Measurements from ENCODE around the gene AJM1. TPM values are rescaled to one million over a fixed set of nuclear protein-coding genes. Genes with fewer than 3 reads are reported as not detected.

AJM1 gene
- total RNA-seq, 1 donor from 2014 or later, result 1.1 TPM

DNA sequence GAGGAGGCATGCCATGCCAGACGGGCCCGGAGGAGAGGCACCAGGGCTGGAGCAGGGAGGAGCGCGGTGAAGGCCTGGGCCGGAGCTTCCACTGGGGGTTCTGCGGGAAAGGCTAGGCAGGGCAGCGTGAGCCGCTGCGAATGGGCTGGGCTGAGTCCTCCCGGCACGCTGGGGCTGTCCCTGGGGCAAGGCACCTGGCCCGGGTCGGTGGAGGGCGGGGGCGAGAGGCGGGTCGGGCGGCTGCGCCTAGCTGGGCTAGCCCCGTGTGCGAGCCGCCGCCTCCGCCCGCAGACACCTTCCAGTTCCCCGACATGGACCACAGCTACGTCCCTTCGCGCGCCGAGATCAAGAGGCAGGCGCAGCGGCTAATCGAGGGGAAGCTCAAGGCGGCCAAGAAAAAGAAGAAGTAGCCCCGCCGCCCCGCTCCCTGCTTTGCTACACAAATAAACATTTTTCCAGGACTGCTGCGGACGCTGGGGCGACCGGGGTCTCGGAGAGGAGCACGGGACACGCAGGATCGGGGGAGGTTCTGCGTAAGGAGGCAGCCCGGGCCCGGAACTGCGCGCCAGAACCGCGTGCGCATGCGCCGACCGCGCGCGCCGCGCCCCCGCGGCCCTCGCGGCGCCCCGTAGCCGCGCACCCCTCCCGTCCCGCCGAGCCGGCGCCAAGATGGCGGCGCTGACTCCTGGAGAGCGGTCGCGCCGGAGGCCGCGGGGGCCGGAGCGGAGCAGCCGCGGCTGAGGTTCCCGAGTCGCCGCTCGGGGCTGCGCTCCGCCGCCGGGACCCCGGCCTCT, 34.8 kb upstream of the AJM1 start, which contains the start of gene RABL6:
Gene RABL6 (plus strand): TSS at position 668 of the 794 bp plus-strand sequence. CDS start 249 bp downstream, outside the sequence.
- Histone ChIP-seq H3K27me3 (ENCODE audit: control insufficient read depth, insufficient read depth, low read length) (no peaks in the 10 kb centered on the region), H3K4me3 (ENCODE audit: low read depth, low read length) (peak within 1 kb of the TSS; percentile 83), H3K36me3 (ENCODE audit: control insufficient read depth, insufficient read depth, low read length) (peaks cover 5% of the 10 kb centered on the region)
- TF ChIP-seq CTCF (IDR thresholded peaks at IDR 0.05; ENCODE audit: insufficient read depth, low read length, severe bottlenecking), result no peak
- no peak for FAIRE-seq
- peak; percentile 38 for DNase-seq (ENCODE audit: low read depth)

GRCh38 chr9:136808075-136808805, 34.0 kb upstream of the AJM1 start:
- H3K27me3 ChIP-seq (ENCODE audit: control insufficient read depth, insufficient read depth, low read length), result no peaks in the 10 kb centered on the region
- no peak for FAIRE-seq
- DNase-seq (ENCODE audit: low read depth), result no peak
- peaks cover 5% of the 10 kb centered on the region for H3K36me3 ChIP-seq (ENCODE audit: control insufficient read depth, insufficient read depth, low read length)
- TF ChIP-seq CTCF (IDR thresholded peaks at IDR 0.05; ENCODE audit: insufficient read depth, low read length, severe bottlenecking), result no peak
- H3K4me3 ChIP-seq (ENCODE audit: low read depth, low read length), result peak overlapping the region; percentile 83

- Histone ChIP-seq H3K36me3 (ENCODE audit: control insufficient read depth, insufficient read depth, low read length) (peaks cover 5% of the 10 kb centered on the region), H3K4me3 (ENCODE audit: low read depth, low read length) (peak overlapping the region; percentile 83), H3K27me3 (ENCODE audit: control insufficient read depth, insufficient read depth, low read length) (no peaks in the 10 kb centered on the region)
- DNase-seq (ENCODE audit: low read depth), result peak; percentile 22
- no peak for TF ChIP-seq CTCF (IDR thresholded peaks at IDR 0.05; ENCODE audit: insufficient read depth, low read length, severe bottlenecking)
- FAIRE-seq, result no peak
Observed at GRCh38 chr9:136808806-136809158, 33.5 kb upstream of the AJM1 start.

GRCh38 chr9:136814725-136815421, 27.4 kb upstream of the AJM1 start:
- H3K4me3 ChIP-seq (ENCODE audit: low read depth, low read length), result no peak overlapping the region
- FAIRE-seq (no peak), DNase-seq (ENCODE audit: low read depth) (no peak)
- no peak for TF ChIP-seq CTCF (IDR thresholded peaks at IDR 0.05; ENCODE audit: insufficient read depth, low read length, severe bottlenecking)
- no peaks in the 10 kb centered on the region for H3K27me3 ChIP-seq (ENCODE audit: control insufficient read depth, insufficient read depth, low read length)
- H3K36me3 ChIP-seq (ENCODE audit: control insufficient read depth, insufficient read depth, low read length), result no peaks in the 10 kb centered on the region

DNA sequence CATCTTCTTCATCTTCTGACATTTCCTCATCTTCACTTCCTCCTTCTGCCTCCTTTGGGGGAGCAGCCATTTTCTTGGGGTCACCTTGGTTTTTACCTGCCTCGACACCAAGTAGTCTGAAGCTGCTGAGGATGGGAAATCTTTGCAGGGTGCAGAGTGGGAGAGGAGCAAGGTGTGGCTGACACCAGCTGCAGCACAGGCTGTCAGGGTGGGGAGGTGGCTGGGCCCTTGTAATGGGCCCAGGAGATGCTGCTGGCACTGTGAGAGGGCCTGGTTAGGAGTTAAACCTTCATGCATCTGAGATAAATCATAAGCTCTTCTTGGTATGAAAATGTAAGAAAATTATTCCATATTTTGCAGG, 26.9 kb upstream of the AJM1 start:
- TF ChIP-seq CTCF (IDR thresholded peaks at IDR 0.05; ENCODE audit: insufficient read depth, low read length, severe bottlenecking), result no peak
- FAIRE-seq (no peak), DNase-seq (ENCODE audit: low read depth) (no peak)
- Histone ChIP-seq H3K4me3 (ENCODE audit: low read depth, low read length) (no peak overlapping the region), H3K27me3 (ENCODE audit: control insufficient read depth, insufficient read depth, low read length) (no peaks in the 10 kb centered on the region), H3K36me3 (ENCODE audit: control insufficient read depth, insufficient read depth, low read length) (no peaks in the 10 kb centered on the region)

Data from bronchial epithelial cell (primary cell).